ENCODE results near the gene SLC13A2.

The SLC13A2 gene

DNA sequence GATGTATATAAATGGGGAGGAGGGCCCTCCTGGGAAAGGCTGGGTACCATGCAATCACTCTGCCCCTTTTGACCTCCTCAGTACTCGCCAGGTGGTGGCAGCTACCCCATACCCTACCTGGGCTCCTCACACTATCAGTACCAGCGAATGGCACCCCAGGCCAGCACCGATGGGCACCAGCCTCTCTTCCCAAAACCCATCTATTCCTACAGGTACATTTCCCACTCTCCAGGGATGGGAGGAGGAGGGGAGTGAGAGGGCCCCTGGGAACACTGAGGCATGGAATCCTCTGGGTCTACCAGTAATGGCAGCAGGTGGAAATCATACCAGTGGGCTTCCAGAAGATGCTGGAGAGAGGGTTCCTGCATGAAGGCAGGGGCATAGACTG is 55.6 kb downstream of the SLC13A2 start:
- ChIA-PET POLR2A (no interaction called here), CTCF (interaction anchor here (1.0 kb wide), 1 partner anchor 34 kb away, joined by 3 read pairs; no protein-coding TSS in a partner anchor)
- no peak for DNase-seq (ENCODE audit: extremely low spot score)
- TF ChIP-seq FOXK2 (IDR thresholded peaks at IDR 0.05), result no peak
- no peak for TF ChIP-seq SP1 (IDR thresholded peaks at IDR 0.05)
- no peak for TF ChIP-seq FOXA1 (IDR thresholded peaks at IDR 0.05)
- no peak for TF ChIP-seq LEF1 (IDR thresholded peaks at IDR 0.05; ENCODE audit: borderline replicate concordance)
- TF ChIP-seq ARNT (IDR thresholded peaks at IDR 0.05), result no peak
- no peak for TF ChIP-seq SUZ12 (IDR thresholded peaks at IDR 0.05)
- no peak for TF ChIP-seq CTBP1 (IDR thresholded peaks at IDR 0.05; ENCODE audit: borderline replicate concordance)
- no peak for TF ChIP-seq BHLHE40 (IDR thresholded peaks at IDR 0.05; ENCODE audit: borderline replicate concordance)
- TF ChIP-seq HDGF (IDR thresholded peaks at IDR 0.05; ENCODE audit: borderline replicate concordance), result no peak
- no peak for TF ChIP-seq TARDBP (IDR thresholded peaks at IDR 0.05)
- no peak for TF ChIP-seq ZNF384 (IDR thresholded peaks at IDR 0.05)
- no peak for TF ChIP-seq ELF4 (IDR thresholded peaks at IDR 0.05)
- TF ChIP-seq NFRKB (IDR thresholded peaks at IDR 0.05), result no peak
- TF ChIP-seq, protein P1, sequence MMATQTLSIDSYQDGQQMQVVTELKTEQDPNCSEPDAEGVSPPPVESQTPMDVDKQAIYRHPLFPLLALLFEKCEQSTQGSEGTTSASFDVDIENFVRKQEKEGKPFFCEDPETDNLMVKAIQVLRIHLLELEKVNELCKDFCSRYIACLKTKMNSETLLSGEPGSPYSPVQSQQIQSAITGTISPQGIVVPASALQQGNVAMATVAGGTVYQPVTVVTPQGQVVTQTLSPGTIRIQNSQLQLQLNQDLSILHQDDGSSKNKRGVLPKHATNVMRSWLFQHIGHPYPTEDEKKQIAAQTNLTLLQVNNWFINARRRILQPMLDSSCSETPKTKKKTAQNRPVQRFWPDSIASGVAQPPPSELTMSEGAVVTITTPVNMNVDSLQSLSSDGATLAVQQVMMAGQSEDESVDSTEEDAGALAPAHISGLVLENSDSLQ (IDR thresholded peaks at IDR 0.05), result no peak
- TF ChIP-seq L3MBTL2 (conservative IDR thresholded peaks at IDR 0.05), result no peak
- TF ChIP-seq FOXM1 (IDR thresholded peaks at IDR 0.05; ENCODE audit: borderline replicate concordance), result no peak

DNA sequence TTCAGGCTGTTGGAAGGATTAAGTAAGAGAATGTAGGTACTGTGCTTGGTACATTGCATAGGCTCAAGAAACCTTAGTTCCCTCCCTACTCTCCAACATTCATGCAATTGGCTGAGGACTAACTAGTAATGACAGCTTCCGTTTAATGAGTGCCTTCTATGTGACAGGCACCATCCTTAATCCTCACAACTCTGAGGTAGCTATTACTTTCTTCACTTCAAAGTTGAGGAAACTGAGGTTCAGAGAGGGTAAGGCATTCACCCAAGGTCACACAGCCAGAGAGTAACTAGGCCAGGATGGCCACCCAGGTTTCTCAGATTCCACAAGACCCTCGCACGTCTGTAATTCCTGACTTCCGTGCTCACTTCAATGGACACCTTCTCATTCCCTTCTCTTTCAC is 56.8 kb downstream of the SLC13A2 start:
- CTCF ChIA-PET, result interaction anchor here (0.6 kb wide), 1 partner anchor 17 kb away, joined by 3 read pairs; no protein-coding TSS in a partner anchor
- TF ChIP-seq L3MBTL2 (conservative IDR thresholded peaks at IDR 0.05) (no peak), CTBP1 (IDR thresholded peaks at IDR 0.05; ENCODE audit: borderline replicate concordance) (no peak), BHLHE40 (IDR thresholded peaks at IDR 0.05; ENCODE audit: borderline replicate concordance) (no peak), FOXK2 (IDR thresholded peaks at IDR 0.05) (no peak), FOXA1 (IDR thresholded peaks at IDR 0.05) (no peak), NFRKB (IDR thresholded peaks at IDR 0.05) (no peak), FOXM1 (IDR thresholded peaks at IDR 0.05; ENCODE audit: borderline replicate concordance) (no peak), ELF4 (IDR thresholded peaks at IDR 0.05) (no peak), ZNF384 (IDR thresholded peaks at IDR 0.05) (no peak), TARDBP (IDR thresholded peaks at IDR 0.05) (no peak), ARNT (IDR thresholded peaks at IDR 0.05) (no peak), SP1 (IDR thresholded peaks at IDR 0.05) (no peak), HDGF (IDR thresholded peaks at IDR 0.05; ENCODE audit: borderline replicate concordance) (no peak), SUZ12 (IDR thresholded peaks at IDR 0.05) (no peak), LEF1 (IDR thresholded peaks at IDR 0.05; ENCODE audit: borderline replicate concordance) (no peak)
- TF ChIP-seq, protein P1 (IDR thresholded peaks at IDR 0.05), result no peak

DNA sequence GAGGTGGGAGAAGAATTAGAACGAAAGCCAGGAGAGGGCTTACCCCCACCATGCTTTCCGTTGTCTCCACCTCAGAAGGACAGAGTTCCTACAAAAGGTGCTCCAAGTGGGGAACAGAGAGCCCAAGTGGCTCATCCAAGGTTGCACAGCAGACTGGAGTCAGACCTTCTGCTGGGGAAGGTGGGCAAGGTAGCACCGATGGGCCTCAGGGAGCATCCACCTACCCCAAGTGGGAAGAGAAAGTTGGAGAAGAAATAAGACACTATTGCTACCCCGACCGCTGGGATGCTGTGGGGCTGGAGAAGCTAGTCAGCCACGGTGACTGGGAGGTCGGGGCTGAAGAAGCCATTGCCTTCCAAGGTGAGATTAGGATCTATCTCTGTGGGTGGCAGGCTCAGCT is 57.5 kb downstream of the SLC13A2 start:
- ChIA-PET CTCF (no interaction called here), POLR2A (interaction anchor here (1.2 kb wide), 1 partner anchor 11 kb away, joined by 3 read pairs; no protein-coding TSS in a partner anchor)
- no peak for DNase-seq (ENCODE audit: extremely low spot score)
- TF ChIP-seq ZNF384 (IDR thresholded peaks at IDR 0.05), result no peak
- TF ChIP-seq, protein P1 (IDR thresholded peaks at IDR 0.05), result no peak
- TF ChIP-seq ELF4 (IDR thresholded peaks at IDR 0.05), result no peak
- no peak for TF ChIP-seq L3MBTL2 (conservative IDR thresholded peaks at IDR 0.05)
- TF ChIP-seq HDGF (IDR thresholded peaks at IDR 0.05; ENCODE audit: borderline replicate concordance), result no peak
- no peak for TF ChIP-seq ARNT (IDR thresholded peaks at IDR 0.05)
- TF ChIP-seq SP1 (IDR thresholded peaks at IDR 0.05), result no peak
- no peak for TF ChIP-seq TARDBP (IDR thresholded peaks at IDR 0.05)
- TF ChIP-seq LEF1 (IDR thresholded peaks at IDR 0.05; ENCODE audit: borderline replicate concordance), result no peak
- no peak for TF ChIP-seq NFRKB (IDR thresholded peaks at IDR 0.05)
- no peak for TF ChIP-seq FOXM1 (IDR thresholded peaks at IDR 0.05; ENCODE audit: borderline replicate concordance)

More for the DNA sequence above, 56.8 kb downstream of the SLC13A2 start:
- POLR2A ChIA-PET, result no interaction called here
- no peak for DNase-seq (ENCODE audit: extremely low spot score)

DNA sequence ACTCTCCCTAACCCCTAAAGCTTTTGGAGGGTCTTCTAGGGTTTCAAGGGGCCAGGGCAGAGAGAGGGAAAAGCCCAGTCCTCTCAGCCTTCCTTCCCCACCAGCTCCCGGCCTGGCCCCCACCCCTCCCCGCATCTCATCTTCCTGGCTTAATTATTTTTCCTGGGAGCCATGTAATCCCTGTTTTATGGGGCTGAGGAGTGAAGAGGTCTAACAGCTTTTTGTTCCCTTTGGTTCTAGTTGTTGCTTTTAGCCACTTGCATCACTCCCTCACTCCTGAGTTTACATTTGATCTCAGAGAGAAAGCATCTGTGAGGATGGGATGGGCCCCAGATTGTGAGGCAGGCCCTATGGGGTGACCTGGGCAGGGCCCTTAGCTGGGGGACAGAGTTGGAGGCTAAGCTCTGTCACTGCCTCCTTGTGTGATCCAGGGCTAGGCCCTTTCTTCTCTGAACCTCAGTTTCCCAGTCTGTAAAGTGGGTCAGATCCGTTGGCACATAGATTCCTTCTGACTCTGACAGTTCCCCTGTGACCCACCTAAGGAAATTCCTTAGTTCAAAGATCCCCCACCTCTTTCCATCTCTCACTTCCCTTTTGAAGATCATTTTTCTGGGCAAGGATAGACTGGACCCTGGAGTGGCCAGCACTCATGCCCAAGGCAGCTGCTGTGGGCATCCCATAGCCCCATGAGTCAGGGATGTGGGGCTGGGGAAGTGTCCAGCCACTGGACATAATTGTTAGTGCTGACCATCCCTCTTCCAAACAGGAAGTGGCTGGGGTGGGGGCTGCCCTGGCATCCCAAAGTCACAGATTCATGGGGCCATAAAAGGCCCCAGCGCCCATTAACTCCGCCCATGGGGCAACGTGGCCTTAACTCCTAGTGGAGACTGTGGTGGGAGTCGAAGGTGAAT is 58.9 kb downstream of the SLC13A2 start:
- POLR2A ChIA-PET, result interaction anchor here (1.2 kb wide), 1 partner anchor 12 kb away, joined by 3 read pairs; no protein-coding TSS in a partner anchor

GRCh38 chr17:28533091-28533807 is 59.8 kb downstream of the SLC13A2 start:
- TF ChIP-seq CTBP1 (IDR thresholded peaks at IDR 0.05; ENCODE audit: borderline replicate concordance), result no peak
- TF ChIP-seq L3MBTL2 (conservative IDR thresholded peaks at IDR 0.05), result no peak
- no peak for TF ChIP-seq SP1 (IDR thresholded peaks at IDR 0.05)
- TF ChIP-seq BHLHE40 (IDR thresholded peaks at IDR 0.05; ENCODE audit: borderline replicate concordance), result no peak
- TF ChIP-seq TARDBP (IDR thresholded peaks at IDR 0.05), result no peak
- no peak for TF ChIP-seq FOXK2 (IDR thresholded peaks at IDR 0.05)
- TF ChIP-seq FOXA1 (IDR thresholded peaks at IDR 0.05), result no peak
- no peak for TF ChIP-seq ARNT (IDR thresholded peaks at IDR 0.05)
- TF ChIP-seq HDGF (IDR thresholded peaks at IDR 0.05; ENCODE audit: borderline replicate concordance), result no peak
- no peak for TF ChIP-seq FOXM1 (IDR thresholded peaks at IDR 0.05; ENCODE audit: borderline replicate concordance)
- no peak for TF ChIP-seq LEF1 (IDR thresholded peaks at IDR 0.05; ENCODE audit: borderline replicate concordance)
- no peak for TF ChIP-seq ZNF384 (IDR thresholded peaks at IDR 0.05)
- no peak for TF ChIP-seq NFRKB (IDR thresholded peaks at IDR 0.05)
- TF ChIP-seq, protein P1 (IDR thresholded peaks at IDR 0.05), result no peak
- no peak for TF ChIP-seq ELF4 (IDR thresholded peaks at IDR 0.05)
- TF ChIP-seq SUZ12 (IDR thresholded peaks at IDR 0.05), result no peak
- no peak for DNase-seq (ENCODE audit: extremely low spot score)
- ChIA-PET CTCF (no interaction called here), POLR2A (no interaction called here)

More for the DNA sequence above, 58.9 kb downstream of the SLC13A2 start:
- no peak for TF ChIP-seq ELF4 (IDR thresholded peaks at IDR 0.05)
- TF ChIP-seq TARDBP (IDR thresholded peaks at IDR 0.05), result no peak
- TF ChIP-seq FOXA1 (IDR thresholded peaks at IDR 0.05), result no peak
- TF ChIP-seq L3MBTL2 (conservative IDR thresholded peaks at IDR 0.05), result no peak
- TF ChIP-seq SP1 (IDR thresholded peaks at IDR 0.05), result no peak
- TF ChIP-seq FOXK2 (IDR thresholded peaks at IDR 0.05), result no peak
- CTCF ChIA-PET, result interaction anchor here (0.5 to 0.6 kb wide), 2 partner anchors 7 to 46 kb away, joined by 3 to 7 read pairs; no protein-coding TSS in a partner anchor
- no peak for DNase-seq (ENCODE audit: extremely low spot score)
